HepG2 (cell line): Measurements from ENCODE around the gene METTL22. TPM values are rescaled to one million over a fixed set of nuclear protein-coding genes. Genes with fewer than 3 reads are reported as not detected.

Experiments
- ATF3 ChIP-seq: sonication (generic); formaldehyde crosslinking; IDR thresholded peaks from 2 replicates; pipeline ENCODE4 v1.4.0; 2020; ENCODE audit warnings: missing genetic modification reagents
- DR1 ChIP-seq: sonication (generic); formaldehyde crosslinking; IDR thresholded peaks from 2 replicates; pipeline ENCODE4 v1.8.0; 2021; ENCODE audit warnings: mild to moderate bottlenecking, missing genetic modification reagents, inconsistent platforms
- HINFP ChIP-seq: sonication (generic); formaldehyde crosslinking; IDR thresholded peaks from 2 replicates; pipeline ENCODE4 v1.4.0; 2020; ENCODE audit warnings: low read depth, mild to moderate bottlenecking, missing genetic modification reagents
- KDM4B ChIP-seq: sonication (generic); formaldehyde crosslinking; IDR thresholded peaks from 2 replicates; pipeline ENCODE4 v1.4.0; 2020; ENCODE audit warnings: missing genetic modification reagents
- MEIS1 ChIP-seq: sonication (generic); formaldehyde crosslinking; IDR thresholded peaks from 2 replicates; pipeline ENCODE4 v1.9.0; 2021; ENCODE audit warnings: mild to moderate bottlenecking, missing genetic modification reagents, moderate library complexity, borderline replicate concordance
- PCBP1 ChIP-seq: fragments of 200-400 bp; formaldehyde crosslinking; IDR thresholded peaks from 2 replicates; pipeline ENCODE4 v1.6.1; 2017; ENCODE audit warnings: mild to moderate bottlenecking, low read depth, low read length, borderline replicate concordance
- PITX1 ChIP-seq: sonication (generic); formaldehyde crosslinking; IDR thresholded peaks from 2 replicates; pipeline ENCODE4 v1.5.1; 2020; ENCODE audit warnings: mild to moderate bottlenecking, missing genetic modification reagents
- SOX6 ChIP-seq, 2 experiments: fragments of 450-650 bp in 1 of 2; sonication (generic) in 1 of 2; formaldehyde crosslinking in 1 of 2; IDR thresholded peaks; 2 replicates each; pipeline versions ENCODE4 v1.4.0 to v1.6.1; 2017 to 2020; ENCODE audit warnings: antibody characterized with exemption in 1 of 2, mild to moderate bottlenecking in 1 of 2, missing genetic modification reagents in 1 of 2
- XBP1 ChIP-seq: sonication (generic); formaldehyde crosslinking; IDR thresholded peaks from 2 replicates; pipeline ENCODE4 v1.5.0; 2020; ENCODE audit warnings: missing genetic modification reagents
- ZBTB4 ChIP-seq: sonication (generic); formaldehyde crosslinking; IDR thresholded peaks from 2 replicates; pipeline ENCODE4 v1.4.0; 2020; ENCODE audit warnings: missing genetic modification reagents, mild to moderate bottlenecking, borderline replicate concordance
- ZFX ChIP-seq: sonication (generic); formaldehyde crosslinking; IDR thresholded peaks from 2 replicates; pipeline ENCODE4 v1.4.0; 2020; ENCODE audit warnings: mild to moderate bottlenecking, low read depth, missing genetic modification reagents, moderate library complexity
- ZNF225 ChIP-seq: sonication (generic); formaldehyde crosslinking; IDR thresholded peaks from 2 replicates; pipeline ENCODE4 v1.4.0; 2020; ENCODE audit warnings: mild to moderate bottlenecking, missing genetic modification reagents
- ZNF296 ChIP-seq: sonication (generic); formaldehyde crosslinking; conservative IDR thresholded peaks from 2 replicates; pipeline ENCODE4 v1.5.0; 2020; ENCODE audit warnings: mild to moderate bottlenecking, missing genetic modification reagents
- ZNF446 ChIP-seq: sonication (generic); formaldehyde crosslinking; IDR thresholded peaks from 2 replicates; pipeline ENCODE4 v1.5.0; 2020; ENCODE audit warnings: mild to moderate bottlenecking, missing genetic modification reagents
- ZNF605 ChIP-seq: sonication (generic); formaldehyde crosslinking; IDR thresholded peaks from 2 replicates; pipeline ENCODE4 v1.8.0; 2022; ENCODE audit warnings: mild to moderate bottlenecking, missing genetic modification reagents
- ZNF83 ChIP-seq: sonication (generic); formaldehyde crosslinking; IDR thresholded peaks from 2 replicates; pipeline ENCODE4 v1.4.0; 2020; ENCODE audit warnings: missing genetic modification reagents, mild to moderate bottlenecking, borderline replicate concordance
- ZSCAN29 ChIP-seq: sonication (generic); formaldehyde crosslinking; conservative IDR thresholded peaks from 2 replicates; pipeline ENCODE4 v1.4.0; 2020; ENCODE audit warnings: mild to moderate bottlenecking, missing genetic modification reagents
- polyA plus RNA-seq, 8 experiments: library from polyadenylated mRNA; depleted of rRNA in 3 of 8; stranded (reverse) in 7 of 8; unstranded in 1 of 8; fragments of >200 nt; fragmentation: Illumina TruSeq in 4 of 8; extraction: Trizol in 4 of 8; gene quantifications; 2 replicates each; pipeline versions ENCODE4 v1.2.1 to v1.2.3, GENCODE V29; 2011 to 2016; ENCODE audit warnings: low read depth in 4 of 8, missing spikeins in 1 of 8, mixed read lengths in 1 of 8; ENCODE audit not compliant: insufficient read depth in 1 of 8
- total RNA-seq, 5 experiments: library from RNA; depleted of rRNA; stranded (reverse); fragments of >200 nt; fragmentation: Illumina TruSeq; extraction: Trizol; gene quantifications; 2 replicates each; pipeline ENCODE4 v1.2.3, GENCODE V29; 2016; ENCODE audit warnings: low read depth in 1 of 5
- TF ChIP-seq, protein P1 (sequence below), 2 experiments: sonication (generic) in 1 of 2; formaldehyde crosslinking in 1 of 2; IDR thresholded peaks; 2 replicates each; pipeline versions ENCODE4 v1.4.0 to v1.6.1; 2016 to 2020; ENCODE audit warnings: borderline replicate concordance in 1 of 2, low read depth in 1 of 2, mild to moderate bottlenecking in 1 of 2, missing genetic modification reagents in 1 of 2

Gene METTL22
- total and polyA plus RNA-seq, 2 of the 13 experiments (the other 11 are each of a cell fraction or from before 2014, with no cell fraction given): 36.2 to 94.8 TPM

DNA sequence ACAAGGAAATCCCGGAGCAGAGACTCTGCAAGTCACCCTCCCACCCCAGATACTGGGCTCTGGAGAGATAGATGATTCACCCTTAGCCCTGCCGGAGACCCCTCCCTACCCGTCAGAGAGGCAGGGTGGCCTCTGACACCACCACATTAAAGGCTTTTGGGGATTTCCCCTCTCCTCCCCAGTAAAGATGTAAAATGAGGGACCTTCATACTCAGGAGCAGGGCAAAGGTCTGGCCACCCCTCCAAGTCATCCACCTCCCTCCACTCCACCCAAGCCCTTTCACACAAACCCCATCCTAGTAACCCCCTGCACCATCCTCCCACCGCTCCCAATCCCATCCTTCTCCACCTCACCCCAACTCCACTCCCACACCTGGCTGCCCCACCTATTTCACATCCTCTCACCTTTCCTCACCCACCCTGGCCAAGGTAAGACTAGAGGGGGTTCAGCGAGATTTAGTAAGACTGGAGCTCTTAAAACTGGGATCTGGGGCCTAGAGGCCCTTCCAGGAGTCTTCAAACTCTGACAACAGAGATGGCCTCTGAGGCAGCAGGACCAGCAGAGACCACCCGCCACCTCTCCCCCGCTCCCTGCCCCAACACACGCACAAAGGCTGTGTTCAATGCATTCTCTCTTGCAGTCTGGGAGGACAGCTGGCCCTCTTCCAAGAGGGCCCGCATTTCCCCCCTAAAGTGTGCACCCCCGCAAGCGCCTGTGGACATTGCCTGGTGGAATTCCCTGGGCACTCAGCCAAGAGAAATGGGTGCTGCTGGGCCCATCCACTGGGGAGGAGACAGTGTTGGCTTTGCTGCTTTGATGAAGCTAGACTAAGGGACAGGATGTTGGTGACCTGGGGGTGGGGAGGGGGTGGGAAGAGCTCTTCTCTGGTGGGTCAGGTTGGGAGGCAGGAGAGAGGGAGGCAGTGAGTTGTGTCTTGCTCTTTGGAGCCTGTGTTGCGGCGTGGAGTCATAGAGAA, 54.0 kb downstream of the METTL22 start (continued):
- TF ChIP-seq, protein P1, sequence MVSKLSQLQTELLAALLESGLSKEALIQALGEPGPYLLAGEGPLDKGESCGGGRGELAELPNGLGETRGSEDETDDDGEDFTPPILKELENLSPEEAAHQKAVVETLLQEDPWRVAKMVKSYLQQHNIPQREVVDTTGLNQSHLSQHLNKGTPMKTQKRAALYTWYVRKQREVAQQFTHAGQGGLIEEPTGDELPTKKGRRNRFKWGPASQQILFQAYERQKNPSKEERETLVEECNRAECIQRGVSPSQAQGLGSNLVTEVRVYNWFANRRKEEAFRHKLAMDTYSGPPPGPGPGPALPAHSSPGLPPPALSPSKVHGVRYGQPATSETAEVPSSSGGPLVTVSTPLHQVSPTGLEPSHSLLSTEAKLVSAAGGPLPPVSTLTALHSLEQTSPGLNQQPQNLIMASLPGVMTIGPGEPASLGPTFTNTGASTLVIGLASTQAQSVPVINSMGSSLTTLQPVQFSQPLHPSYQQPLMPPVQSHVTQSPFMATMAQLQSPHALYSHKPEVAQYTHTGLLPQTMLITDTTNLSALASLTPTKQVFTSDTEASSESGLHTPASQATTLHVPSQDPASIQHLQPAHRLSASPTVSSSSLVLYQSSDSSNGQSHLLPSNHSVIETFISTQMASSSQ (IDR thresholded peaks at IDR 0.05; ENCODE audit: low read depth): no peak
- TF ChIP-seq, protein P1 (CRISPR knock-in tag; IDR thresholded peaks at IDR 0.05; ENCODE audit: borderline replicate concordance): no peak; the same call in 1 of the 2 replicates
- TF ChIP-seq PITX1 (no peak), PCBP1 (0 out of 2 replicates have a peak, but pooled peaks have one; percentile 25), SOX6 (IDR thresholded peaks at IDR 0.05) (no peak), SOX6 (CRISPR knock-in tag; IDR thresholded peaks at IDR 0.05) (no peak), ZFX (CRISPR knock-in tag) (no peak; the same call in 1 of the 2 replicates), ZNF225 (CRISPR knock-in tag) (no peak), ZSCAN29 (no peak), DR1 (CRISPR knock-in tag) (no peak), KDM4B (CRISPR knock-in tag) (no peak), XBP1 (CRISPR knock-in tag) (no peak), ZNF605 (CRISPR knock-in tag) (peak; percentile 46; the same call in 1 of the 2 replicates), MEIS1 (no peak), HINFP (no peak), ZBTB4 (no peak), ATF3 (CRISPR knock-in tag) (0 out of 2 replicates have a peak, but pooled peaks have one; percentile 23), ZNF296 (CRISPR knock-in tag) (no peak), ZNF446 (CRISPR knock-in tag) (no peak), ZNF83 (0 out of 2 replicates have a peak, but pooled peaks have one; percentile 70)
